Measurements from ENCODE around the gene SPRYD7.
"Not testable (repeated sequence)": the region's sequence is repeated elsewhere in the genome, so short reads cannot be mapped to it uniquely, and the experiment has no call there.

Gene SPRYD7

GRCh38 chr13:49936075-49936967, at the start of gene SPRYD7:
Gene SPRYD7 (minus strand): TSS chr13:49936340. CDS start chr13:49936235, 105 bp downstream.
- DNase-seq (ENCODE audit: low read depth in 2 of 2, low spot score in 1 of 2) = peak; percentile 86 to 88

GRCh38 chr13:49985129-49985528, 49.0 kb upstream of the SPRYD7 start:
- DNase-seq (ENCODE audit: low read depth in 2 of 2, low spot score in 1 of 2) = no peak

GRCh38 chr13:49980266-49980665, 44.1 kb upstream of the SPRYD7 start:
- DNase-seq (ENCODE audit: low read depth in 2 of 2, low spot score in 1 of 2) = no peak

GRCh38 chr13:49977992-49978391, 41.9 kb upstream of the SPRYD7 start:
- DNase-seq (ENCODE audit: low read depth in 2 of 2, low spot score in 1 of 2) = no peak

- peak; percentile 44 to 66 for DNase-seq (ENCODE audit: low read depth in 2 of 2, low spot score in 1 of 2)
These were observed 40.4 kb upstream of the SPRYD7 start for GRCh38 chr13:49976314-49977258.

- no peak for DNase-seq (ENCODE audit: low read depth in 2 of 2, low spot score in 1 of 2)
These were observed 39.7 kb upstream of the SPRYD7 start for GRCh38 chr13:49975826-49976225.

GRCh38 chr13:49972709-49973108, 36.6 kb upstream of the SPRYD7 start:
- no peak for DNase-seq (ENCODE audit: low read depth in 2 of 2, low spot score in 1 of 2)

- DNase-seq (ENCODE audit: low read depth in 2 of 2, low spot score in 1 of 2) = no peak
These were observed 31.3 kb upstream of the SPRYD7 start for GRCh38 chr13:49967456-49967855.

GRCh38 chr13:49958321-49958720, 22.2 kb upstream of the SPRYD7 start:
- DNase-seq (ENCODE audit: low read depth in 2 of 2, low spot score in 1 of 2) = no peak

- DNase-seq (ENCODE audit: low read depth in 2 of 2, low spot score in 1 of 2) = no peak
These were observed 20.0 kb upstream of the SPRYD7 start for GRCh38 chr13:49956131-49956530.

GRCh38 chr13:49954674-49955455, 18.7 kb upstream of the SPRYD7 start:
- DNase-seq (ENCODE audit: low read depth in 2 of 2, low spot score in 1 of 2) = no peak

- DNase-seq (ENCODE audit: low read depth in 2 of 2, low spot score in 1 of 2) = no peak
These were observed 17.4 kb upstream of the SPRYD7 start for GRCh38 chr13:49953560-49953959.

GRCh38 chr13:49951754-49952535, 15.8 kb upstream of the SPRYD7 start:
- DNase-seq (ENCODE audit: low read depth in 2 of 2, low spot score in 1 of 2) = no peak

- not testable (repeated sequence) for DNase-seq (ENCODE audit: low read depth in 2 of 2, low spot score in 1 of 2)
These were observed 12.7 kb upstream of the SPRYD7 start for GRCh38 chr13:49948777-49949270.

GRCh38 chr13:49939321-49939720, 3.2 kb upstream of the SPRYD7 start:
- DNase-seq (ENCODE audit: low read depth in 2 of 2, low spot score in 1 of 2) = no peak

- no peak for DNase-seq (ENCODE audit: low read depth in 2 of 2, low spot score in 1 of 2)
These were observed 2.8 kb upstream of the SPRYD7 start for GRCh38 chr13:49938921-49939320.

- no peak for DNase-seq (ENCODE audit: low read depth in 2 of 2, low spot score in 1 of 2)
These were observed 2.2 kb upstream of the SPRYD7 start for GRCh38 chr13:49938314-49938713.

GRCh38 chr13:49936968-49937273, 781 bp upstream of the SPRYD7 start:
- no peak for DNase-seq (ENCODE audit: low read depth in 2 of 2, low spot score in 1 of 2)

- peak; percentile 6 to 8 for DNase-seq (ENCODE audit: low read depth in 2 of 2, low spot score in 1 of 2)
These were observed 717 bp downstream of the SPRYD7 start for GRCh38 chr13:49935171-49936074.

Data from stimulated activated CD8-positive, alpha-beta memory T cell treated with anti-CD3 and anti-CD28 coated beads, Interleukin-4, amount 100 ng/mL, for 4 hours (primary cell).